Measurements from ENCODE around the gene POU6F2. TPM values are rescaled to one million over a fixed set of nuclear protein-coding genes. Genes with fewer than 3 reads are reported as not detected.
"Not testable (repeated sequence)": the region's sequence is repeated elsewhere in the genome, so short reads cannot be mapped to it uniquely, and the experiment has no call there.

POU6F2 gene
- total RNA-seq, 1 donor from 2014 or later = not detected

DNA sequence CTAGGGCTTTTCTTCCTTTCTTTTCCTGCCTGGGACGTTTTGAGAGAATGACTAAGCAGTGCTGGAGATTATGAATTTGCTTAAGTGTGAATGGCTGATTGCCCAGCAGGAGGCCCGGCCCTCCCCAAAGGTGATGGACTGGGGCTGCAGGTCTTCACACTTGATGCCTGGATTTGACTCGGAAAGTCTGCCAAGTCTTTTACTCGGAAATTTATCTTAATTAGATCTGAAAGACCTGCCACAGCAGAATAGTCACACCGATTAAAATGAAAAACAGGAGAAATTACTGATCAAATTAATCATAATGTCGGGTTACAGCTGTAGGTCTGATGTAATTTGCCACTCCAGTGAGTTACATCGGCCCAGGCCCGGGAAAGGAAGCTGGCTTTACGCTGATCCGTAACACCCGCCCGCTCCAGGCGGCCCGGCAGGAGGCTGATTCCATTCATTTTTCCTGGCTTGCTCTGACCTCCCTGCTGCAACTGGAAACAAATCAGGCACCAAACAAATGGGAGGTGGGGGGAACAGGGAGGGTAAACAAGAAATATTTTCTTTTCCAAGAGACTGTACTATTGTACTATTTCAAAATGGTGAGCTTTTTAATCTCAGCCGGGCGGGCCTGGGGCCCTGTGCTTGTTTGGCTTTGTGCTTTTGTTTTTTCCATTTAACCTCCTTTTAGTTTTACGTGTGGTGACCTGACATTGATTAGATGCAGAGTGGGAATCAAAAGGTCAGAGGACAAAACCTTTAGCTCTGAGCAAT is 376.1 kb downstream of the POU6F2 start:
- ATAC-seq (ENCODE audit: poor library complexity) (peak; percentile 71), DNase-seq (peak; percentile 48)
- intact Hi-C loops (cut with DNase I) = no loop called here

DNA sequence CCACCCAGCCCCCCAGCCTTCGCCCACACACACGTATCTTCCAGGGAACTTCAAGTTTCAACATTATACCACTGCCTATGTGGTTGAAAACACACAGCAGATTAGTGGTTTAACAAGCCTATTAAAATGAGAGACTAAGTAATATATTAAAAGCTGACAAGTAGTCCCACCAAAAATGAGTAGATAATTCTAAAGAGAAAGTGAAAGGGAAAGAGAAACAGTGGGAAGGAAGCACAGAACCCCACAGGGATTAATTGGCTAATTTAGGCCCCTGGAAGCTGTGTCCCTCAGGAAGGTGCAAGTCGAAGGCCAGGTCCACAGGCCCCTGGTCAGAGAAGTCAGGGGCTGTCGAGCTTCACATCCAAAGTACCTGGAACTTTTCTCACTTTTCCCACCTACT is 378.0 kb downstream of the POU6F2 start:
- ATAC-seq (ENCODE audit: poor library complexity) (no peak), DNase-seq (no peak)
- intact Hi-C loops (cut with DNase I) = no loop called here

DNA sequence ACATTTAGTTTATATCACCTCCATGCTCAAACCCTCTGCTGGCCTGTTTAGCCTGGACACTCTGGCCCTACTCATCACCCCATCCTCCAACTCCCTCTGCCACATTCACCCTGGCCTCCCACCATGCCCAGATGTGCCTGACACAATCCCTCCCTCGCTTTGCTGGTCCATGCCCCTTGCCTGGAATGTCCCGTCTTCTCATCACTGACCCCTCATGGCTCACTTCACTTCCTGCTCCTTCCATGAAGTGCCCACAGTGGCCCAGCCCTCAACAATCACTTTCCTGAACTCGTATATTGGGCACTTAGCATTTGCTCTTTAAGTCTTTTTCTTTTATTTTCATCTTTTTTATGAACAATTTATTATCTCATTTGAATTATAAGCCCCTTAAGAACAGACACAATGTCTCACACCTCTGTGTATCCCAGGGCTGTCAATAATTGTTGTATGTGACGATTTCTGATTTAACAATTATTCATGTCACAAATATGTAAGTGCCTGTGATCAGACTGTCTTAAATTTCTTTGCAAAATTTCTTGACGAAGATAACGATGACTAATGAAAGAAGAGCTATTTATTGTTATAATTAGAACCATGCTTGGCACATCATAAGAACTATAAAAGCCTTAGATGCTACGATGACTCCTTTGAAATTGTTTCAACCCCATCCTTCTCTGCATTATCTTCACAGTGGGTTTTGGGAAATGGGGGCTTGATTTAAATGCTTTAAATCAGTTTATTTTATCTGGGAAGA is 378.6 kb downstream of the POU6F2 start:
- ATAC-seq (ENCODE audit: poor library complexity) (no peak), DNase-seq (no peak)
- intact Hi-C loops (cut with DNase I) = no loop called here

DNA sequence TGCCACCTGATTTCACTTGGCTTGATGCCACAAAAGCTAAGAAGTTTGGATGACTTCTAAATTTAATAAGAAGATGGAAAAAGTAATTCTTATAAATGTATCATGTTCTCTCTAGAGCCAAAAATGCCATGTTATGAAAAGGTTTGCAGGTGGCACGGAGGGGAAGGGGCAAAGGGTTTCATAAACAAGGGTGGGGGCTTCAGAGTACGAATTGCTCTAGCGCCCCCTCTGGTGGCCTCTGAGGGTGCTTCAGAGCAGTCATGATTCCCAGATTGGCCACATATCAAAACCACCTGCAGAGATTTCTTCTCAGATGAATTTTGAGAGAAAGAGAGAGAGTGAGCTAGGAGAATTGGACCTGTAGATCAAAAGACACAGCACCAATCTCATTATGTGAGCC is 379.9 kb downstream of the POU6F2 start:
- DNase-seq (no peak), ATAC-seq (ENCODE audit: poor library complexity) (no peak)
- intact Hi-C loops (cut with DNase I) = no loop called here

DNA sequence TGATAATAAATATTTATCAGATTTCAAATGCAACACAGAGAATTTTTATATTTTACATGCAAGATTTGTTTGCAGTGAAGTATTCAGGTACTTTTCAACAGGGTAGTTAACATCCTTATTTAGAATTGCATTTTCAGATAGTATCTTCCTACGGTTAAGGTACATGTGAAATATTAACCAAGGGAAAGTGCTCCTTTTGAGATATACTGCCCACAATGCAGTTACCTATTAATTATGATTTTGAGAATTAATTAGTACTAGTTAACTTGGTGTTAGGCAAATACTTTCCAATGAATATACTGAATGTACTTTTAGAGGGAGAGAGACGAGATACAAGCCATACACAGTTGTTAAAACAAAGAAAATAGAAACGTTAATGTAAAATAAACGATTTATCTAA is 382.3 kb downstream of the POU6F2 start:
- no peak for DNase-seq
- intact Hi-C loops (cut with DNase I) = no loop called here
- ATAC-seq (ENCODE audit: poor library complexity) = no peak

DNA sequence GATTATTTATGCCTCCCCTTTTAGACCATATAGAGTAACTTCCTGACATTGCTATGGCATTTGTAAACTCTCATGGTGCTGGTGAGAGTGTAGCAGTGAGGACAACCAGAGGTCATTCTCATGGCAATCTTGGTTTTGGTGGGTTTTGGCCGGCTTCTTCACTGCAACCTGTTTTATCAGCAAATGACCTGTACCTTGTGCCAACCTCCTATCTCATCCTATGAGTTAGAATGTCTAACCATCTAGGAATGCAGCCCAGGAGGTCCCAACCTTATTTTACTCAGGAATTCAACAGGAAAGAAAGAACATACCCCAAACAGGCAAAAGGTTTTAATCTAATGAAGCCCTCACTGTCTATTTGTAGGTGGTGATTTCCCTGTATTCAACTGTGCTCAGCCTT is 383.1 kb downstream of the POU6F2 start:
- intact Hi-C loops (cut with DNase I) = no loop called here
- ATAC-seq (ENCODE audit: poor library complexity) (no peak), DNase-seq (no peak)

DNA sequence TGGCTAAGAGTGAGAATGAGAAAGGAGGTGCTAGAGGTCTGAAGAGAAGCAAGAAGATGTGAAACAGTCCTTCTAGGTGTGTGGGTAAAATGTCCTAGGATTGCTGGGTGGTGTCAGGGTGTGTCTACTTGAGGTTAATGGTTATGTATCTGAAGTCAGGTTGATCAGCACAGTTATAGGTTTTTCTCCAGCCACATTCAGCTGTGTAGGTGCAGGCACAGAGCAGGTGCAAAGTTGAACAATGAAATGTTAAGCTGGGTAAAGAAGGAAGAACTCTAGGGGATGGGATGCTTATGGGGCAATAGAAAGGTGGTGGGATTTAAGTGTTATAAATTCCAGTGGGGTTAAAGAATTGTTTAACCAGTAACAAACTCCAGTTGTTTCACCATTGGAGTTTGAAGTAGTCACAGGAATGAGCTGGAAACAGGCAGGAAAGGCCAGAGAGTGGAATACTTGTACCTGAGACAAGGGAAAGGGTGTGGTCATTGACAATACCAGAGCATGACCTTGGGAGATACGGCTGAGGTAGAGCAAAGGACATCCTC is 388.1 kb downstream of the POU6F2 start:
- no peak for ATAC-seq (ENCODE audit: poor library complexity)
- intact Hi-C loops (cut with DNase I) = no loop called here
- DNase-seq = no peak

DNA sequence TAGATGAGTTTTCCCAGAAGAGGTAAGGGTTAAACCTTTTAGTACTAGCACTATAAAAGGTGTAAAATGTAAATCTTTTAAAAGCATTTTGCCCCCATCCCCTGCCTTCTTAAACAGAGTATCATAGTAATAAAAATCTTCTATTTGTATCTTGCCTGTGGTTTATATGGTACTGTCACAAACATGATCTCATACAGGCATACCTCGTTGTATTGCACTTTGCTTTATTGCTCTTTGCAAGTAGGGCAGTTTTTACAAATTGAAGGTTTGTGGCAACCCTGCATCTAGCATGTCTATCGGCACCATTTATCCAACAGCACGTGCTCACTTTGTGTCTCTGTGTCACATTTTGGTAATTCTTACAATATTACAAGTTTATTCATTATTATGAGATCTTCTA is 389.7 kb downstream of the POU6F2 start:
- DNase-seq = no peak
- intact Hi-C loops (cut with DNase I) = no loop called here
- no peak for ATAC-seq (ENCODE audit: poor library complexity)

DNA sequence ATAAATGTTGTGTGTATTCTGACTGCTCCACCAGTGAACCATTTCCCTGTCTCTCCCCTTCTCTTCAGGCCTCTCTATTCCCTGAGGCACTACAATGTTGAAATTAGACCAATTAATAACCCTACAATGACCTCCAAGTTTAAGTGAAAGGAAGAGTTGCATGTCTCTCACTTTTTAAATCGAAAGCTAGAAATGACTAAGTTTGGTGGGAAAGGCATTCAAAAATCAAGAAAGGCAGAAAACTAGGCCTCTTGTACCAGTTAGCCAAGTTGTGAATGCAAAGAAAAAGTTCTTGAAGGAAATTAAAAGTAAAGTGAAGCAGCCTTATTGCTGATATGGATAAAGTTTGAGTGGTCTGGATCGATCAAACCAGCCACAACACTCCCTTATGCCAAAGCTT is 390.2 kb downstream of the POU6F2 start:
- ATAC-seq (ENCODE audit: poor library complexity) (no peak), DNase-seq (no peak)
- intact Hi-C loops (cut with DNase I) = no loop called here

DNA sequence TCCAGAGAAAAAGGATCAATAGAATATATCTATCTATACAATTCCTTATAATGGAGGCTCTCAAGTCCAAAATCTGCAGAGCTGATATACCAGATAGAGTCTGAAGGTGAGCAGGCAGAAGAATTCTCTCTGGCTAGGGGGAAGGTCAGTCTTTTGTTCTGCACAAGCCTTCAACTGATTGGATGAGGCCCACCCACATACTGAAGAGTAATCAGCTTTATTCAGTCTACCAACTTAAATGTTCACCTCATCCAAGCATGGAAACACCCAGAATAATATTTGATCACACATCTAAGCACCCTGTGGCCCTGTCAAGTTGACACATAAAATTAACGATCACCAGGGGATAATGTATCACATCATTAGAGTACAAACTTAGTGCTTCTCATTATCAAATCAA is 394.7 kb downstream of the POU6F2 start:
- DNase-seq (no peak), ATAC-seq (ENCODE audit: poor library complexity) (no peak)
- intact Hi-C loops (cut with DNase I) = no loop called here

DNA sequence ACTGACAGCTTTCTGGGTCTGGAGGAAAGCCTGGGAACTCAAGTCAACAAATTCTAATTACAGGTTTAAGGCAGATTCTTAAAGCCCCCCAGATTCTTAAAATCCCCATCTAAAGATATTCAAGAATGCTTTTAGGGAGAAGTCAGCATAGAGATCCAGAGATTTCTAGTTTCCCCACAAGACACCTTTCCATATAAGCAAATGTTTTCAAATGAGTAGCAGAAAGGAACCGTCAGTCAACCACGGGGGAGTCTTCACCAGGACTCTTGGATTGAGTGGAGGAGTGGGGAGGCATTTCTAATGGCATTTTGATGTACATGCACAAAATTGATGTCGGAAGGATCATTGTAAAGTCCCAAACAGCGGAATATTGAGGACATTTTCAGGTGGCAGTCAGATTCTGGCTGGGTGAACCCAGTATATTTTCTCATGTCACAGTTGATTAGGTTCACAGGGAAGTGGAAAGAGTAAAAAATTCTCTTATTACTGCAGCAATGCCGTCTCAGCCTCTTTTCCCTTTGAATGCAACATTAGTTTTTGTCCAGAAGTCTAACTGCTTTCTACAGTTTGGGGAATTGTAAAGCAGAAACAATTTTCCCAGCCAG is 396.8 kb downstream of the POU6F2 start:
- DNase-seq (no peak), ATAC-seq (ENCODE audit: poor library complexity) (no peak)
- intact Hi-C loops (cut with DNase I) = no loop called here

DNA sequence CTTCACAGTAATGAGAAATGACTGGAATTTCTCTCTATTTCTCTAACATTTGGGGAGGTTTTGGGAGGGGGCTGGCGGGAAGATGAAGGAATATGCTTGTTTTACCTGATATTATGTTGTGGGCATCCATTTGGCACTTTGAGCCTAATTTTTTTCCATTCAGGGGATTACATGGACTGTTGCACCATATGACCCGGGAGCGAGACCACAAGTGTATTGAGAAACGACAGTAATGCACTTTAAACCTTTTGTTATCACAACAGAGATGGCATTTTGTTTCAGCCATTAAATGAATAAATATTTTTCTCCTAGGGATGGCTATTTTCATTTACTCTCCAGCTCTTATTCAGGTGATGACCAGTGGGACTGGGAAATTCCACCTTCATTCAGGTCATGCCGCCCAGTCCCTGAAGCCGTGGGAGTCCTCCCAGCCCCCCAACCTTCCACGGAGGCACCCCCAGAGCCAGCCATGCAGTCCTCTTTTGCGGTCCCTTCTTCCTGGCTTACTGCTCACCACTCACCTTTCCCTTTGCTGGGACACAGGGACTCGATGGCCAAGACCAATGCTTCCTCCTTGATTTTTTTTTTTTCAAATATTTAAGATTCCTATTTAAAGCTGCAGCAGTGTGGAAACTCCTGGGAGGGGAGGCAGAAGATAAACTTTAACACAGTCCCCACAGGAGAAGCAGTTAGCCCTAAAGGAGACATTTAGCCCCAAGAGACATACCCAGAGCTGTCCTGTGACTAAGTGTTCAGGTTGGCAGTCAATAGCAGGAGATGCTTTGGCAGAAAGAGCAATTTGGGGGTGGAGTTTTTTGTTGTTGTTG is 397.6 kb downstream of the POU6F2 start:
- intact Hi-C loops (cut with DNase I) = no loop called here
- ATAC-seq (ENCODE audit: poor library complexity) (no peak), DNase-seq (no peak)

DNA sequence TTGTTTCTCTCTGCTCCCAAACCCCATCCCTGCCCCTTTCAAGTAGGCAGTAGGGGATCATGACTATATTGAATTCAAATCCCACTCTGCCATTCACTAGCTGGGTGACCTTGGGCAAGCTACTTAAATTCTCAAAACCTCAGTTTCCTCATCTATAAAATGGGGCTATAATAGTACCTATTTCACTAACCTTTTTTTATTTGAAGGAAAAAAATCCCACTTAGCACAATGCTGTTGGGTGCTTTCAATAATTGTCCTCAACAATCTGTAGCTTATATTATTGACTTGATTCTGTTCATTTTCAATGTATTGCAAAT is 398.1 kb downstream of the POU6F2 start:
- intact Hi-C loops (cut with DNase I) = no loop called here
- no peak for DNase-seq
- no peak for ATAC-seq (ENCODE audit: poor library complexity)

DNA sequence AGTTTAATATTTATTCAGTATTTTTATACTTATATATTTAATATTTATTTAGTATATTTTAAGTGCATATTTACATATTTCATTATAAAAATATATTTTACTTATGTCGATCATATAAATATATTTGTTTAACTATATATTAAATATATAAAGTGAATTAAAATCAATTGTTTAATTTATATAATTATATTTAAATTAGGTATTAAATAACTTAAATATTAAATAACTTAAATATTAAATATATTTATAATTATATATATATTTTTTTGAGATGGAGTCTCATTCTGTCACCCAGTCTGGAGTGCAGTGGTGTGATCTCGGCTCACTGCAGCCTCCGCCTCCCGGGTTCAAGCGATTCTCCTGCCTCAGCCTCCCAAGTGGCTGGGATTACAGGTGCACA is 399.2 kb downstream of the POU6F2 start:
- intact Hi-C loops (cut with DNase I); ATAC-seq (ENCODE audit: poor library complexity); DNase-seq: not testable (repeated sequence)

DNA sequence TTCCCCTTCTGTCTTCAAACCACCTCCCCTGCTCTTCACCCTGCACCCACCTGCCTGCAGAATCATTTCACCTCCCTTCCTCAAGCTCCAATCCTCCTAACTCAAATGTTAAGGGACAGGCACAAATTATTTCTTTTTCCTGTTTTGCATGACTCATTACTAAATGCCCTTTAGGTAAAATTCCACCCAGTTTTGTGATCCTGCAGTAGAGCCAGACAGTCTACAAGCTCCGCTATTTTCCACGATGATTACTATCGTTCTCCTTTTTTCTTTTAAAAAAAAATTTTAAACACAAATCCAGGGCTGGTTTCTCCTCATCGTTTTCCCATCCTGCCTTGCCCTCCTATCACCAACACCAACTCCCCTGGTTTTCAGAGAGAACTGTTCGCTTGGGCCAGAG is 401.7 kb downstream of the POU6F2 start:
- intact Hi-C loops (cut with DNase I) = no loop called here
- ATAC-seq (ENCODE audit: poor library complexity) (no peak), DNase-seq (no peak)

DNA sequence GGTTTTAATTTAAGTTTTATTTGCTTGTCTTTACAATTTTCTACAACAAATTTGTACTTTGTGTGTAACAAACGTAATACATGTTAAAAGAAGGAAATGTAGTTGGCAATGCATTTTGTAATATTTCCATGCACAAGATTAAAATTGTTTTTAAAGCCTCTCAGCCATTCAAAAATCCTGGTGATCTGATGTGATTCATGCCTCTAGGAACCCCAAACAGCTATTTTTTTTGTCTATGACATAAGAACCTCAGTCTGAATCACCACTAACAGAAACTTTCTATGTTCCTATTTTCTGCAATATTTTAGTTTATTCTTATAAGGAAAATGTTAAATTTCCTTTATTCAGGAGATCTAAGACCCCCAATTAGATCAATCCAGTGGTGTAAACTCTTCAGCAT is 405.4 kb downstream of the POU6F2 start:
- ATAC-seq (ENCODE audit: poor library complexity) = no peak

DNA sequence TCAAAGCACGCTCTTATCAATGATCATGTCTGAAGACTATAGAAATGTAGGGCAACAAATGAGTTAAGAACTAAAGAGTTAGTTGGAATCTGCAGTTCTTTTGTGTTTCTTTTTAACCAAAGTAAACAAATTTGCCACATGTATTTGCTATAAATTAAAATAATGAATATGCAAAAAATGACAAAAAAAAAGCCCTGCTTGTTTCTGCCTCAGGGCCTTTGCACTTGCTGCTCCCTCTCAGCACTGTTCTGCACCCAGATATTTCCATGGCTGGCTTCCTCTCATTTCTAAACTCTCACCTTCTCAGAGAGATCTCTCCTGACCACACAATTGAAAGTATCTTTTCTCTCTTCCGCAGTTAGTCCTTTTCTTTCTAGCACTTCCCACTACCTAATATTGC is 406.7 kb downstream of the POU6F2 start:
- intact Hi-C loops (cut with DNase I) = no loop called here
- DNase-seq = no peak
- ATAC-seq (ENCODE audit: poor library complexity) = no peak

More for the DNA sequence above, 405.4 kb downstream of the POU6F2 start:
- intact Hi-C loops (cut with DNase I) = no loop called here
- no peak for DNase-seq

DNA sequence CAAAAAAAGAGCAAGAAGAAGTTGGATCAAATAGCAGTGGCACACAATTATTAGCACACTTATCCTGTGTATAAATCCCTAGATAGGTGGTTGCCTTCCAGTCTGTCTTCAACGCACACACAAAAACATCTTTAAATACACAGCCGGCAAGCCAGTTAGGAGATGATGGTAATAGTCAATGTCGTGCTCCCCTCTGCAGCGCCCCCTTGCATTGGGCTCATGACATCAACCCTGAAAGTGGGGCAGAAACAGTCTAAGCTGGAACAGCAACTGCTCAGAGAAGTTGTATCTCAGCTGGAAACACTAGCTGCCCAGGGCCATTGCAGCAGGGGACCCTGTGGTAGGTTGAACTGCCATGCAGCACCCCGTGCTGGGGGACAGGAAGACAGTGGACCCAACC is 409.0 kb downstream of the POU6F2 start:
- intact Hi-C loops (cut with DNase I) = no loop called here
- ATAC-seq (ENCODE audit: poor library complexity) = no peak

DNA sequence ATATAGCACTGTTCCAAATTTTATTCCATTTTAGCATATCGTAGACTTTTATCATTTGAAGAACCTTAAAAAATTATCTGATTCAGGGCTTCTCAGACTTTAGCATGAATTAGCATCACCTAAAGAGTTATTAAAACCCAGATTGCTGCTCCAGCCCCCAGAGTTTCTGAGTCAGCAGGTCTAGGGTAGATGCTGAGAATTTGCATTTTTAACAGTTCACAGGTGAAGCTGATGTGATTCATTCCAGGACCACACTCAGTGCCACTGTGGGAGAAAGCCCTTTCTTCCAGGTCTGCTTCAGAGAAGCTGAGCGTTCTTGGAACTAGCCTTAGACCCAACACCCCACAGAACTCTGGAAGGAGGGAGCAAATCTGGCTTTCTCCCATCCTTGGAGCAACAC is 414.4 kb downstream of the POU6F2 start:
- DNase-seq (no peak), ATAC-seq (ENCODE audit: poor library complexity) (no peak)
- intact Hi-C loops (cut with DNase I) = no loop called here

More for the DNA sequence above, 409.0 kb downstream of the POU6F2 start:
- DNase-seq = no peak

All from Right ventricle myocardium superior (tissue), 1 donor.